Measurements from ENCODE around the gene MLF2. TPM values are rescaled to one million over a fixed set of nuclear protein-coding genes. Genes with fewer than 3 reads are reported as not detected.

Gene MLF2
- total and polyA plus RNA-seq, 2 of the 13 experiments (the other 11 are each of a cell fraction or from before 2014, with no cell fraction given) = 88.1 to 167 TPM

DNA sequence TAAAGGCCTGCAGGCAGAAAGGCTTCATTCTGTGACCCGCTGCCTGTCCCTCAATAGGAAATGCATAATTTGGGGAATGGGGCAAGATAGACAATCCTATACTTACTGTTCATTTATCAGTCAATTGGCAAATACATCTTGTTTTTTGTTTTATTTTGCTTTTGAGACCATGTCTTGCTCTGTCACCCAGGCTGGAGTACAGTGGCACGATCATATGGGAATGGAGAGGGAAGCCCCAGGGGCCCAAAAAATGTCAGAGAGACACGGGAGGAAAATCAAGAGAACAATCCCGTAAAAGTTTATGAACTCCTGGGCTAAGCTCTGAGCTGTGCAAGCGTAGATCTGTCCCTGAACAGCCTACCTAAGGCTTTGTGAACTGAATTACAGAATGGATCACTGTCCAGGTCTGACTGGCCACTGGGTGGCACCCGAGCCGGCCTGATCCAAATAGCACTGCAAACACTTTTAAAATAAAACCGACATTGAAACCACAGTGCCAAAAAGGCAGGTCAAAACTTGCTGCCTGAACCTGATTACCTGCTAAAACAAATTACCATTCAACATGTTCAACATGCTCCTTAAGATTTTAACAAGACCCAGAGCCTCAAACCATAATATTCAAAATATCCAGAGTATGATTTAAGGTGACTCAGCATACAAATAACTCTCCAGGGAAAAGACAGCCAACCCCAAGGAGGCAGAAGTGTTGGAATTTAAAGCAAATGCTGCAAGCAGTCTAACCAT is 17.3 kb downstream of the MLF2 start (continued):
- TF ChIP-seq MIXL1 (CRISPR knock-in tag; IDR thresholded peaks at IDR 0.05) = 0 out of 2 replicates have a peak, but pooled peaks have one; percentile 21
- TF ChIP-seq, protein P1, sequence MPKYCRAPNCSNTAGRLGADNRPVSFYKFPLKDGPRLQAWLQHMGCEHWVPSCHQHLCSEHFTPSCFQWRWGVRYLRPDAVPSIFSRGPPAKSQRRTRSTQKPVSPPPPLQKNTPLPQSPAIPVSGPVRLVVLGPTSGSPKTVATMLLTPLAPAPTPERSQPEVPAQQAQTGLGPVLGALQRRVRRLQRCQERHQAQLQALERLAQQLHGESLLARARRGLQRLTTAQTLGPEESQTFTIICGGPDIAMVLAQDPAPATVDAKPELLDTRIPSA (CRISPR knock-in tag; IDR thresholded peaks at IDR 0.05; ENCODE audit: borderline replicate concordance) = no peak
- TF ChIP-seq, protein P2, sequence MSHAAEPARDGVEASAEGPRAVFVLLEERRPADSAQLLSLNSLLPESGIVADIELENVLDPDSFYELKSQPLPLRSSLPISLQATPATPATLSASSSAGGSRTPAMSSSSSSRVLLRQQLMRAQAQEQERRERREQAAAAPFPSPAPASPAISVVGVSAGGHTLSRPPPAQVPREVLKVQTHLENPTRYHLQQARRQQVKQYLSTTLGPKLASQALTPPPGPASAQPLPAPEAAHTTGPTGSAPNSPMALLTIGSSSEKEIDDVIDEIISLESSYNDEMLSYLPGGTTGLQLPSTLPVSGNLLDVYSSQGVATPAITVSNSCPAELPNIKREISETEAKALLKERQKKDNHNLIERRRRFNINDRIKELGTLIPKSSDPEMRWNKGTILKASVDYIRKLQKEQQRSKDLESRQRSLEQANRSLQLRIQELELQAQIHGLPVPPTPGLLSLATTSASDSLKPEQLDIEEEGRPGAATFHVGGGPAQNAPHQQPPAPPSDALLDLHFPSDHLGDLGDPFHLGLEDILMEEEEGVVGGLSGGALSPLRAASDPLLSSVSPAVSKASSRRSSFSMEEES (CRISPR knock-in tag; IDR thresholded peaks at IDR 0.05) = no peak

DNA sequence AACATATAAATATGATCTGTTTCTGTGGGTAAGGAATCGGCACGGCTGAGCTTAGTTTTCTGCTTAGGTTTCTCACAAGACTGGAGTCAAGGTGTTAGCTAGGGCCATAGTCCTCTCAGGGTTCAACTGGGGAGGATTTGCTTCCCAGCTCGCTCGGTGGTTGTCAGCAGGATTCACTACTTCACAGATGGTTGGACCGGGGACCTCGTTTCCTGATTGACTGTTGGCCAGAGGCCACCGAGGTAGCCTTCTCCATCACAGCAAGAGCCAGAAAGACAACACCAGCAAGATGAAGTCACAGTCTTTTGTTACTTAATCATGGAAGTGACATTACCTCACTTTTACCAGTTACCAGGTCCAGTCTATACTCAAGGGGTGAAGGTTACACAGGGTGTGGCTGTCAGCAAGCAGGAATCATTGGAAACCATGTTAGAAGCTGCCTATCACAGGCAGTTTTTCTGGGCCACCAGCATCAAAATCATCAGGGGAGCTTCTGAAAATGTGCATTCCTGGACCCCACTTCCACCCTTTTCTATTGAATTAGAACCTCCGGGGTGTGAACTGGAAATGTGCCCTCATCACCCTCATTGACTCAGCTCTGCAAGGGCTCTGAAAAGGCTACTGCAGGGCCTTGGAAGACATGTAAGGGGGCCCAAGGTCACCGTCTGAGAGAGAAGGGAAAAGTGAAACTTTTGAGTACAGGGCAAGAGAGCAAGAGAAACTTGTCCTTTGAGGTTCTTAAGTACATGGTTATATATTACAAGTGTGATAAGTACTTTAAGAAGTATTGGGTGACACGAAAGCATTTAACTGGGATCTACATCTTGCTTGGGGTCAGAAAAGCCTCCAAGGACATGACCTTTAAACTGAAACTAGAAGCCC is 18.2 kb downstream of the MLF2 start:
- ATAC-seq (no peak), FAIRE-seq (no peak), DNase-seq (ENCODE audit: low spot score) (no peak)
- BruUV-seq (replicated peaks) = no TSS peak
- peaks cover 11% of the 10 kb centered on the region for H3K4me1 ChIP-seq (ENCODE audit: insufficient read depth, low read length)
- H3K79me2 ChIP-seq (ENCODE audit: insufficient read depth, low read length) = no peaks in the 10 kb centered on the region
- intact Hi-C loops (cut with micrococcal nuclease; ENCODE audit: unreplicated experiment) = loop anchor here (1.0 to 2.0 kb wide), 4 partner anchors 18 to 95 kb away; partner anchors contain the start of gene MLF2
- H2AFZ ChIP-seq (ENCODE audit: low read length) = no peak overlapping the region
- H3K4me2 ChIP-seq (ENCODE audit: low read depth, low read length) = no peak overlapping the region
- H3K36me3 ChIP-seq (replicated peaks in 1 of 2; ENCODE audit: control insufficient read depth in 1 of 2, insufficient read depth in 2 of 2, low read length in 2 of 2) = peaks cover 12 to 17% of the 10 kb centered on the region in 2 experiments; a peak in 4 of 5 replicates
- H3K27me3 ChIP-seq (ENCODE audit: control insufficient read depth in 1 of 2, insufficient read depth in 2 of 2, low read length in 2 of 2) = no peaks in the 10 kb centered on the region
- ChIA-PET CTCF (ENCODE audit: low intra/inter-chr PET ratio, low total read pairs) (interaction anchor here (0.9 to 2.4 kb wide), 5 partner anchors 19 to 118 kb away, joined by 3 to 24 read pairs (median 6); no protein-coding TSS in a partner anchor), POLR2A (interaction anchor here (2.6 kb wide), 1 partner anchor 11 kb away, joined by 10 read pairs; the partner anchor contains the start of gene COPS7A)
- no peaks in the 10 kb centered on the region for H4K20me1 ChIP-seq (ENCODE audit: insufficient read depth, low read length)
- WGBS (ENCODE audit: low lambda C conversion rate) = 94% methylated on average over 10 of the region's 10 CpGs
- H3K4me3 ChIP-seq (replicated peaks in 1 of 3; ENCODE audit: insufficient read depth in 1 of 3, low read depth in 2 of 3, low read length in 3 of 3) = no peak overlapping the region
- in situ Hi-C loops (cut with HindIII; ENCODE audit: extremely low pct_ligation_motif_present, low pct_unique_long_range_greater_than_20kb) = no loop called here
- H3K9ac ChIP-seq (ENCODE audit: insufficient read depth, low read depth, low read length) = no peak overlapping the region
- H3K27ac ChIP-seq (ENCODE audit: extremely low read length, insufficient read depth, low read length) = no peak overlapping the region
- no peaks in the 10 kb centered on the region for H3K9me3 ChIP-seq (ENCODE audit: low read length)
- TF ChIP-seq DPF2 (CRISPR knock-in tag; IDR thresholded peaks at IDR 0.05; ENCODE audit: borderline replicate concordance, low read depth) = no peak
- TF ChIP-seq HMGXB4 (CRISPR knock-in tag; IDR thresholded peaks at IDR 0.05; ENCODE audit: borderline replicate concordance in 1 of 2, low read depth in 1 of 2) = no peak
